ENCODE results near the gene LYSMD2. TPM values are rescaled to one million over a fixed set of nuclear protein-coding genes. Genes with fewer than 3 reads are reported as not detected.

The LYSMD2 gene
- total RNA-seq, 1 experiment from 2014 or later: 6.0 TPM

- H3K4me2 ChIP-seq (ENCODE audit: low read length): no peak overlapping the region
- CTCF ChIA-PET: no interaction called here
- H3K4me3 ChIP-seq (ENCODE audit: low read length): no peak overlapping the region
- no peak overlapping the region for H2AFZ ChIP-seq (ENCODE audit: low read length)
- no TSS peak for BruUV-seq (replicated peaks)
- peaks cover 4% of the 10 kb centered on the region; the same call in 1 of the 2 replicates for H3K27me3 ChIP-seq (ENCODE audit: low read length)
- H3K4me1 ChIP-seq (ENCODE audit: insufficient read depth, low read length): no peaks in the 10 kb centered on the region
- H3K27ac ChIP-seq (ENCODE audit: low read length): no peak overlapping the region
- no peaks in the 10 kb centered on the region for H3K9me3 ChIP-seq (ENCODE audit: low read length)
- no peak for DNase-seq
- H4K20me1 ChIP-seq (ENCODE audit: low read length): no peaks in the 10 kb centered on the region
- H3F3A ChIP-seq (ENCODE audit: low read length, unreplicated experiment): no peaks in the 10 kb centered on the region
- POLR2A ChIA-PET (ENCODE audit: unreplicated experiment): no interaction called here
- H3K36me3 ChIP-seq (ENCODE audit: low read depth, low read length): no peaks in the 10 kb centered on the region
- no peak overlapping the region for H3K9ac ChIP-seq (ENCODE audit: low read length)
- no peaks in the 10 kb centered on the region for H3K79me2 ChIP-seq (ENCODE audit: low read length)
- no peaks in the 10 kb centered on the region for H3K9me2 ChIP-seq (replicated peaks; ENCODE audit: low read length)
- intact Hi-C loops (cut with micrococcal nuclease): no loop called here
- ATAC-seq: no peak
- no peak for TF ChIP-seq EZH2phosphoT487 (IDR thresholded peaks at IDR 0.05; ENCODE audit: borderline replicate concordance, low read length)
- TF ChIP-seq CTCF (conservative IDR thresholded peaks at IDR 0.05; ENCODE audit: low read depth, low read length): no peak
- TF ChIP-seq EZH2 (IDR thresholded peaks at IDR 0.05; ENCODE audit: low read length, unreplicated experiment): no peak
Measured at GRCh38 chr15:51706926-51707608, 30.4 kb downstream of the LYSMD2 start.

GRCh38 chr15:51706291-51706690 lies 31.2 kb downstream of the LYSMD2 start:
- no peaks in the 10 kb centered on the region for H3F3A ChIP-seq (ENCODE audit: low read length, unreplicated experiment)
- intact Hi-C loops (cut with micrococcal nuclease): no loop called here
- H4K20me1 ChIP-seq (ENCODE audit: low read length): no peaks in the 10 kb centered on the region
- H3K79me2 ChIP-seq (ENCODE audit: low read length): no peaks in the 10 kb centered on the region
- ChIA-PET CTCF (no interaction called here), POLR2A (ENCODE audit: unreplicated experiment) (no interaction called here)
- no peak for TF ChIP-seq EZH2phosphoT487 (IDR thresholded peaks at IDR 0.05; ENCODE audit: borderline replicate concordance, low read length)
- no peak for TF ChIP-seq CTCF (conservative IDR thresholded peaks at IDR 0.05; ENCODE audit: low read depth, low read length)
- no peak for TF ChIP-seq EZH2 (IDR thresholded peaks at IDR 0.05; ENCODE audit: low read length, unreplicated experiment)
- DNase-seq (no peak), ATAC-seq (no peak)
- H3K4me2 ChIP-seq (ENCODE audit: low read length): no peak overlapping the region
- H3K9me3 ChIP-seq (ENCODE audit: low read length): no peaks in the 10 kb centered on the region
- no peak overlapping the region for H3K9ac ChIP-seq (ENCODE audit: low read length)
- BruUV-seq (replicated peaks): no TSS peak
- H3K27me3 ChIP-seq (ENCODE audit: low read length): peaks cover 4% of the 10 kb centered on the region; the same call in 1 of the 2 replicates
- no peak overlapping the region for H3K27ac ChIP-seq (ENCODE audit: low read length)
- H3K4me1 ChIP-seq (ENCODE audit: insufficient read depth, low read length): no peaks in the 10 kb centered on the region
- H3K4me3 ChIP-seq (ENCODE audit: low read length): no peak overlapping the region
- no peak overlapping the region for H2AFZ ChIP-seq (ENCODE audit: low read length)
- H3K36me3 ChIP-seq (ENCODE audit: low read depth, low read length): no peaks in the 10 kb centered on the region
- H3K9me2 ChIP-seq (replicated peaks; ENCODE audit: low read length): no peaks in the 10 kb centered on the region

- H3K36me3 ChIP-seq (ENCODE audit: low read depth, low read length): no peaks in the 10 kb centered on the region
- H4K20me1 ChIP-seq (ENCODE audit: low read length): no peaks in the 10 kb centered on the region
- no peaks in the 10 kb centered on the region for H3K79me2 ChIP-seq (ENCODE audit: low read length)
- no peak for DNase-seq
- no peaks in the 10 kb centered on the region for H3K4me1 ChIP-seq (ENCODE audit: insufficient read depth, low read length)
- intact Hi-C loops (cut with micrococcal nuclease): no loop called here
- H3K4me2 ChIP-seq (ENCODE audit: low read length): no peak overlapping the region
- H3K9me3 ChIP-seq (ENCODE audit: low read length): no peaks in the 10 kb centered on the region
- ATAC-seq: no peak
- H3K4me3 ChIP-seq (ENCODE audit: low read length): no peak overlapping the region
- H3K9me2 ChIP-seq (replicated peaks; ENCODE audit: low read length): no peaks in the 10 kb centered on the region
- peaks cover 25% of the 10 kb centered on the region for H3K27me3 ChIP-seq (ENCODE audit: low read length)
- CTCF ChIA-PET: interaction anchor here (0.5 kb wide), 1 partner anchor 31 kb away, joined by 3 read pairs; no protein-coding TSS in a partner anchor
- POLR2A ChIA-PET (ENCODE audit: unreplicated experiment): no interaction called here
- H3F3A ChIP-seq (ENCODE audit: low read length, unreplicated experiment): no peaks in the 10 kb centered on the region
- H2AFZ ChIP-seq (ENCODE audit: low read length): no peak overlapping the region
- no TSS peak for BruUV-seq (replicated peaks)
- TF ChIP-seq EZH2 (IDR thresholded peaks at IDR 0.05; ENCODE audit: low read length, unreplicated experiment) (no peak), CTCF (conservative IDR thresholded peaks at IDR 0.05; ENCODE audit: low read depth, low read length) (no peak), EZH2phosphoT487 (IDR thresholded peaks at IDR 0.05; ENCODE audit: borderline replicate concordance, low read length) (no peak)
- H3K27ac ChIP-seq (ENCODE audit: low read length): no peak overlapping the region
- no peak overlapping the region for H3K9ac ChIP-seq (ENCODE audit: low read length)
Measured at GRCh38 chr15:51702710-51703109, 34.7 kb downstream of the LYSMD2 start.
